GM19467 (cell line): ENCODE measurements around the gene SLC35D3.
"Not testable (repeated sequence)": the region's sequence is repeated elsewhere in the genome, so short reads cannot be mapped to it uniquely, and the experiment has no call there.

Experiments used
- ATAC-seq: cut with Tn5 transposase; IDR thresholded peaks from one replicate; pipeline ENCODE4 v1.9.1; 2021; ENCODE audit warnings: mild to moderate bottlenecking, moderate library complexity; ENCODE audit not compliant: unreplicated experiment

The SLC35D3 gene

GRCh38 chr6:136922685-136923006, 545 bp downstream of the SLC35D3 start:
- ATAC-seq: no peak

GRCh38 chr6:136923116-136923953, 1.2 kb downstream of the SLC35D3 start:
- no peak for ATAC-seq

GRCh38 chr6:136923954-136924673, 2.0 kb downstream of the SLC35D3 start:
- ATAC-seq: no peak

- ATAC-seq: no peak
Measured at GRCh38 chr6:136926383-136926782, 4.3 kb downstream of the SLC35D3 start.

GRCh38 chr6:136927292-136927691, 5.2 kb downstream of the SLC35D3 start:
- ATAC-seq: no peak

GRCh38 chr6:136930528-136930927, 8.4 kb downstream of the SLC35D3 start:
- ATAC-seq: no peak

- no peak for ATAC-seq
Measured at GRCh38 chr6:136932599-136932998, 10.5 kb downstream of the SLC35D3 start.

- no peak for ATAC-seq
Measured at GRCh38 chr6:136945072-136945471, 23.0 kb downstream of the SLC35D3 start.

GRCh38 chr6:136945711-136946121, 23.6 kb downstream of the SLC35D3 start:
- ATAC-seq: no peak

- no peak for ATAC-seq
Measured at GRCh38 chr6:136947037-136947436, 24.9 kb downstream of the SLC35D3 start.

GRCh38 chr6:136949957-136950356, 27.9 kb downstream of the SLC35D3 start:
- not testable (repeated sequence) for ATAC-seq

- ATAC-seq: no peak
Measured at GRCh38 chr6:136950436-136951126, 28.5 kb downstream of the SLC35D3 start.

- no peak for ATAC-seq
Measured at GRCh38 chr6:136952714-136953260, 30.7 kb downstream of the SLC35D3 start.

GRCh38 chr6:136955123-136955522, 33.0 kb downstream of the SLC35D3 start:
- no peak for ATAC-seq

GRCh38 chr6:136956590-136957544, 34.8 kb downstream of the SLC35D3 start:
- ATAC-seq: no peak

- no peak for ATAC-seq
Measured at GRCh38 chr6:136958168-136958567, 36.1 kb downstream of the SLC35D3 start.

GRCh38 chr6:136959471-136959891, 37.4 kb downstream of the SLC35D3 start:
- ATAC-seq: no peak

GRCh38 chr6:136959935-136960334, 37.8 kb downstream of the SLC35D3 start:
- ATAC-seq: not testable (repeated sequence)

- no peak for ATAC-seq
Measured at GRCh38 chr6:136960781-136961180, 38.7 kb downstream of the SLC35D3 start.

- no peak for ATAC-seq
Measured at GRCh38 chr6:136961848-136962247, 39.7 kb downstream of the SLC35D3 start.
